Esophagus mucosa (tissue), 1 donor: Measurements from ENCODE around the gene COX4I1. TPM values are rescaled to one million over a fixed set of nuclear protein-coding genes. Genes with fewer than 3 reads are reported as not detected.
"Not testable (repeated sequence)": the region's sequence is repeated elsewhere in the genome, so short reads cannot be mapped to it uniquely, and the experiment has no call there.

Experiments used
- ATAC-seq: fragments of 200-7000 bp; cut with Tn5 transposase; one replicate; pipeline ENCODE4 v1.9.1; 2020
- total RNA-seq: library from RNA; stranded (reverse); gene quantifications from one replicate; pipeline ENCODE4 v1.2.4, GENCODE V29; 2023
- donor health status: DM: yes; HTN: yes; CAD: no.

Gene COX4I1
- total RNA-seq, 1 donor from 2014 or later = 511 TPM

GRCh38 chr16:85825326-85825725 lies 25.8 kb downstream of the COX4I1 start:
- ATAC-seq = no peak

GRCh38 chr16:85826686-85827247 lies 27.3 kb downstream of the COX4I1 start:
- no peak for ATAC-seq

GRCh38 chr16:85828166-85828565 lies 28.7 kb downstream of the COX4I1 start:
- no peak for ATAC-seq

- ATAC-seq = no peak
Measured at GRCh38 chr16:85829171-85829719, 29.8 kb downstream of the COX4I1 start.

GRCh38 chr16:85829751-85830445 lies 30.4 kb downstream of the COX4I1 start:
- ATAC-seq = no peak

- no peak for ATAC-seq
Measured at GRCh38 chr16:85830821-85831220, 31.3 kb downstream of the COX4I1 start.

GRCh38 chr16:85832570-85833218 lies 33.2 kb downstream of the COX4I1 start:
- peak; percentile 35 for ATAC-seq

GRCh38 chr16:85833219-85833920 lies 33.9 kb downstream of the COX4I1 start:
- peak; percentile 13 for ATAC-seq

GRCh38 chr16:85834741-85835140 lies 35.2 kb downstream of the COX4I1 start:
- no peak for ATAC-seq

GRCh38 chr16:85835227-85835751 lies 35.8 kb downstream of the COX4I1 start:
- ATAC-seq = no peak

GRCh38 chr16:85835956-85836705 lies 36.6 kb downstream of the COX4I1 start:
- no peak for ATAC-seq

GRCh38 chr16:85836706-85837582 lies 37.4 kb downstream of the COX4I1 start:
- ATAC-seq = no peak

- not testable (repeated sequence) for ATAC-seq
Measured at GRCh38 chr16:85837654-85838053, 38.2 kb downstream of the COX4I1 start.

GRCh38 chr16:85838381-85838780 lies 38.9 kb downstream of the COX4I1 start:
- ATAC-seq = no peak

GRCh38 chr16:85838876-85839585 lies 39.5 kb downstream of the COX4I1 start:
- no peak for ATAC-seq

- ATAC-seq = no peak
Measured at GRCh38 chr16:85839681-85840240, 40.3 kb downstream of the COX4I1 start.

GRCh38 chr16:85840395-85840794 lies 40.9 kb downstream of the COX4I1 start:
- ATAC-seq = no peak

GRCh38 chr16:85840801-85841200 lies 41.3 kb downstream of the COX4I1 start:
- ATAC-seq = no peak

GRCh38 chr16:85842435-85842834 lies 42.9 kb downstream of the COX4I1 start:
- ATAC-seq = no peak

- no peak for ATAC-seq
Measured at GRCh38 chr16:85842848-85843247, 43.4 kb downstream of the COX4I1 start.
